Omental fat pad (tissue), 4 donors: ENCODE results near the gene OR6K6. TPM values are rescaled to one million over a fixed set of nuclear protein-coding genes. Genes with fewer than 3 reads are reported as not detected.

ENCODE experiments used
- ATAC-seq: fragments of 150-250 bp; one replicate; pipeline ENCODE4 v1.9.1; 2016; ENCODE audit warnings: mild to moderate bottlenecking, moderate library complexity; ENCODE audit not compliant: low FRiP score
- DNase-seq: peaks from one replicate; pipeline ENCODE4 v3.0.0-alpha.2; 2019; ENCODE audit warnings: low spot score
- CTCF ChIP-seq, 3 donors: fragments of 450-650 bp; IDR thresholded peaks; one replicate each; pipeline ENCODE4 v1.5.1; 2016 to 2017; ENCODE audit warnings: antibody characterized with exemption in 3 of 3, mild to moderate bottlenecking in 3 of 3, moderate library complexity in 2 of 3
- total RNA-seq, 4 donors: library from RNA; depleted of rRNA; stranded (reverse); fragments of >200 nt; gene quantifications; one replicate each; pipeline ENCODE4 v1.1.0, GENCODE V29; 2016

OR6K6 gene
- total RNA-seq, 4 donors from 2014 or later = not detected

- DNase-seq (no peak), ATAC-seq (no peak)
These were observed 2.3 kb upstream of the OR6K6 start for GRCh38 chr1:158752155-158752712.

GRCh38 chr1:158771950-158772866 lies 17.7 kb downstream of the OR6K6 start, which contains the start of gene OR6N1:
Gene OR6N1 (minus strand): TSS chr1:158772195. CDS start chr1:158766682, 5,513 bp downstream.
- TF ChIP-seq CTCF (IDR thresholded peaks at IDR 0.05) = no peak
- no peak for DNase-seq
- no peak for ATAC-seq

More at GRCh38 chr1:158752155-158752712, 2.3 kb upstream of the OR6K6 start:
- TF ChIP-seq CTCF (IDR thresholded peaks at IDR 0.05) = no peak

- ATAC-seq (no peak), DNase-seq (no peak)
- no peak for TF ChIP-seq CTCF (IDR thresholded peaks at IDR 0.05)
These were observed 26.6 kb downstream of the OR6K6 start, which contains the start of gene OR6N2 for GRCh38 chr1:158781104-158781503. Gene OR6N2 (minus strand): TSS chr1:158781204. CDS start chr1:158777635, 3,569 bp downstream.

GRCh38 chr1:158793604-158794003 lies 39.1 kb downstream of the OR6K6 start:
- ATAC-seq (no peak), DNase-seq (no peak)
- no peak for TF ChIP-seq CTCF (IDR thresholded peaks at IDR 0.05)

GRCh38 chr1:158794247-158794646 lies 39.7 kb downstream of the OR6K6 start:
- ATAC-seq = no peak
- no peak for TF ChIP-seq CTCF (IDR thresholded peaks at IDR 0.05)

GRCh38 chr1:158798531-158798930 lies 44.0 kb downstream of the OR6K6 start:
- TF ChIP-seq CTCF (IDR thresholded peaks at IDR 0.05) = no peak
- ATAC-seq (no peak), DNase-seq (no peak)

More at GRCh38 chr1:158794247-158794646, 39.7 kb downstream of the OR6K6 start:
- DNase-seq = no peak
